Naive thymus-derived CD4-positive, alpha-beta T cell (primary cell): Measurements from ENCODE around the gene KLK1. TPM values are rescaled to one million over a fixed set of nuclear protein-coding genes. Genes with fewer than 3 reads are reported as not detected.

Experiments used
- ATAC-seq: fragments of 150-1000 bp; cut with Tn5 transposase; 2 replicates; pipeline ENCODE4 v1.10.0; 2021; ENCODE audit warnings: mild to moderate bottlenecking, moderate library complexity
- CTCF ChIA-PET: fragments of 350-600 bp; sonication (Branson Sonifier 250); formaldehyde crosslinking; loops from one replicate; lab custom pipeline; 2021; ENCODE audit warnings: antibody characterized with exemption; lab: Charles Lee
- POLR2A ChIA-PET: fragments of 350-600 bp; sonication (Branson Sonifier 250); formaldehyde crosslinking; loops from one replicate; lab custom pipeline; 2021; ENCODE audit warnings: antibody characterized with exemption, inconsistent platforms; lab: Charles Lee
- DNase-seq, 9 donors: peaks; one replicate each; pipeline versions ENCODE4 v3.0.0 to v3.0.0-alpha.2; 2020 to 2022; ENCODE audit warnings: mixed read lengths in 1 of 9
- H3K27ac ChIP-seq: one replicate; pipeline ENCODE4 v1.7.0; 2013; ENCODE audit warnings: mild to moderate bottlenecking, low read depth, low read length, moderate library complexity
- H3K27me3 ChIP-seq, 2 donors: one replicate each; pipeline ENCODE4 v1.7.0; 2013; ENCODE audit warnings: low read length in 2 of 2, mild to moderate bottlenecking in 2 of 2, moderate library complexity in 2 of 2; ENCODE audit not compliant: control insufficient read depth in 2 of 2, insufficient read depth in 2 of 2
- H3K36me3 ChIP-seq, 3 experiments: 1 replicate in 2 of 3; 2 replicates in 1 of 3; pipeline ENCODE4 v1.7.0; 2013; ENCODE audit warnings: low read length in 3 of 3, mild to moderate bottlenecking in 3 of 3, moderate library complexity in 1 of 3; ENCODE audit not compliant: insufficient read depth in 3 of 3, control insufficient read depth in 2 of 3
- H3K4me1 ChIP-seq, 2 donors: one replicate each; pipeline ENCODE4 v1.7.0; 2013; ENCODE audit warnings: low read length in 2 of 2, mild to moderate bottlenecking in 2 of 2, moderate library complexity in 1 of 2; ENCODE audit not compliant: control insufficient read depth in 2 of 2, insufficient read depth in 2 of 2
- H3K4me3 ChIP-seq: 2 replicates; pipeline ENCODE4 v1.7.0; 2013; ENCODE audit warnings: mild to moderate bottlenecking, low read length
- H3K9me3 ChIP-seq, 3 experiments: 1 replicate in 2 of 3; 2 replicates in 1 of 3; pipeline ENCODE4 v1.7.0; 2013; ENCODE audit warnings: low read length in 3 of 3; ENCODE audit not compliant: control insufficient read depth in 2 of 3
- H3K27ac Mint-ChIP-seq, 9 donors: one replicate each; pipeline ENCODE4 v1.8.0; 2020 to 2022; ENCODE audit warnings: mixed read lengths in 9 of 9, mild to moderate bottlenecking in 8 of 9, moderate library complexity in 5 of 9, inconsistent platforms in 2 of 9
- H3K27me3 Mint-ChIP-seq, 5 donors: one replicate each; pipeline ENCODE4 v1.8.0; 2021 to 2022; ENCODE audit warnings: mixed read lengths in 5 of 5, mild to moderate bottlenecking in 1 of 5
- H3K36me3 Mint-ChIP-seq, 5 donors: one replicate each; pipeline ENCODE4 v1.8.0; 2020 to 2022; ENCODE audit warnings: mixed read lengths in 5 of 5, mild to moderate bottlenecking in 3 of 5, inconsistent platforms in 1 of 5
- H3K4me1 Mint-ChIP-seq, 7 donors: one replicate each; pipeline ENCODE4 v1.8.0; 2020 to 2022; ENCODE audit warnings: mixed read lengths in 7 of 7, mild to moderate bottlenecking in 3 of 7, inconsistent platforms in 1 of 7
- H3K4me3 Mint-ChIP-seq, 10 donors: one replicate each; pipeline ENCODE4 v1.8.0; 2020 to 2022; ENCODE audit warnings: mild to moderate bottlenecking in 10 of 10, mixed read lengths in 10 of 10, moderate library complexity in 6 of 10, inconsistent platforms in 2 of 10
- H3K9me3 Mint-ChIP-seq, 11 donors: one replicate each; pipeline ENCODE4 v1.8.0; 2020 to 2022; ENCODE audit warnings: mixed read lengths in 11 of 11, mild to moderate bottlenecking in 4 of 11, inconsistent platforms in 1 of 11, moderate library complexity in 1 of 11
- intact Hi-C, 2 donors: fragments of 100-400 bp; cut with micrococcal nuclease; formaldehyde crosslinking; loops; one replicate each; pipeline ENCODE4 v1.15.1; 2023
- polyA plus RNA-seq, 2 donors: library from polyadenylated mRNA; unstranded; fragments of 300-500 nt; fragmentation: Illumina TruSeq; gene quantifications; one replicate each; pipeline ENCODE4 v1.2.3, GENCODE V29; 2021
- total RNA-seq, 6 experiments: library from RNA in 5 of 6; stranded (reverse) in 5 of 6; gene quantifications; 1 replicate in 5 of 6; 2 replicates in 1 of 6; pipeline ENCODE4 v1.2.3 and lab custom pipeline; 2021 to 2026

KLK1 gene
- total and polyA plus RNA-seq, 7 experiments from 2014 or later: 1.3 TPM; not detected in 6

- no peak for ATAC-seq
- H3K4me1 Mint-ChIP-seq: no peaks in the 10 kb centered on the region
- H3K4me1 ChIP-seq: no peaks in the 10 kb centered on the region
- intact Hi-C loops: no loop called here
- POLR2A ChIA-PET: no interaction called here
- peaks cover 0 to 9% (median 3%) of the 10 kb centered on the region in 5 donors for H3K36me3 Mint-ChIP-seq
- no peaks in the 10 kb centered on the region for H3K36me3 ChIP-seq
- peaks cover 12 to 48% (median 27%) of the 10 kb centered on the region in 5 donors for H3K27me3 Mint-ChIP-seq
- H3K27ac Mint-ChIP-seq: peak overlapping the region in 1 of 9 donors; percentile 20
- no peak overlapping the region for H3K4me3 ChIP-seq
- no peak for DNase-seq
- H3K27me3 ChIP-seq: no peaks in the 10 kb centered on the region
- H3K9me3 ChIP-seq: peaks cover 0 to 23% (median 0%) of the 10 kb centered on the region in 3 experiments
- no peak overlapping the region for H3K27ac ChIP-seq
- CTCF ChIA-PET: no interaction called here
- H3K4me3 Mint-ChIP-seq: no peak overlapping the region
- peaks cover 2 to 55% (median 25%) of the 10 kb centered on the region in 11 donors for H3K9me3 Mint-ChIP-seq
Measured at GRCh38 chr19:50844296-50844935, 20.8 kb upstream of the KLK1 start.

DNA sequence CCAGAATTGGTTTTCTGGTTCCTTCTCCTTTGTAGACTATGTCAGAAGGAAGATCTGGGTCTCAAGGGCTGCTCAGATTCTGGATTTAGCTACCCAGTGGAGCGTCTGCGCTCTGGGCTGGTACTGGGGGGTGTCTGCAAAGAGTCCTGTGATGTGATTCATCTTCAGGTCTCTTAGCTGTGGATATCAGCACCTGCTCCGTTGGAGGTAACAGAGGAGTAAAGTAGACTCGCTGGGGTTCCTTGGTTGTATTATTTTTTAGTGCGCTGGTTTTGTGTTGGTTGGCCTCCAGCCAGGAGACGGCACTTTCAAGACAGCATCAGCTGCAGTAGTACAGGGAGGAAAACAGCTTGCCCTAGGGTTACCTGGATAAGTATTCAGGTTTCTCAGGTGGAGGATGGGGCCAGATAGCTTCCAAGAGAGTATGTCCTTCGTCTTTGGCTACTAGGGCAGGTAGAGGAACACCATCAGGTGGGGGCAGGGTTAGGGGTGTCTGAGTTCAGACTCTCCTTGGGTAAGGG lies 20.2 kb upstream of the KLK1 start:
- Histone ChIP-seq H3K27ac (no peak overlapping the region), H3K9me3 (peaks cover 0 to 23% (median 0%) of the 10 kb centered on the region in 3 experiments), H3K36me3 (no peaks in the 10 kb centered on the region), H3K4me3 (no peak overlapping the region), H3K4me1 (no peaks in the 10 kb centered on the region), H3K27me3 (no peaks in the 10 kb centered on the region)
- Mint-ChIP-seq H3K9me3 (peaks cover 2 to 55% (median 25%) of the 10 kb centered on the region in 11 donors), H3K4me3 (no peak overlapping the region), H3K36me3 (peaks cover 0 to 9% (median 3%) of the 10 kb centered on the region in 5 donors), H3K27me3 (peaks cover 11 to 44% (median 23%) of the 10 kb centered on the region in 5 donors), H3K4me1 (no peaks in the 10 kb centered on the region), H3K27ac (no peak overlapping the region)
- ChIA-PET CTCF (no interaction called here), POLR2A (no interaction called here)
- no peak for DNase-seq
- ATAC-seq: no peak
- intact Hi-C loops: no loop called here

DNA sequence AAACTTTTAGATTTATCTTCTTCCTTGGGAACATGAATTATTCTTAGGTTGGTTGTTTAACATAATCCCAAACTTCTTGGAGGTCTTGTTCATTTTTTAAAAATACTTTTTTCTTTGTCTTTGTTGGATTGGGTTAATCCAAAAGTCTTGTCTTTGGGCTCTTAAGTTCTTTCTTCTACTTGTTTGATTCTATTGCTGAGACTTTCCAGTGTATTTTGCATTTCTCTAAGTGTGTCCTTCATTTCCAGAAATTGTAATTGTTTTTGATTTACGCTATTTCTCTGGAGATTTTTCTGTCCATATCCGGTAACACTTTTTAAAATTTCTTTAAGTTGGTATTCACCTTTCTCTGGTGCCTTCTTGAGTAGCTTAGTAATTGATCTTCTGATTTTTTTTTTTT lies 19.6 kb upstream of the KLK1 start:
- Mint-ChIP-seq H3K27ac (no peak overlapping the region), H3K4me3 (no peak overlapping the region), H3K27me3 (peaks cover 12 to 41% (median 18%) of the 10 kb centered on the region in 5 donors), H3K36me3 (peaks cover 0 to 9% (median 3%) of the 10 kb centered on the region in 5 donors), H3K9me3 (peaks cover 2 to 55% (median 25%) of the 10 kb centered on the region in 11 donors), H3K4me1 (peaks cover 0 to 2% (median 0%) of the 10 kb centered on the region in 7 donors)
- no peaks in the 10 kb centered on the region for H3K27me3 ChIP-seq
- no peaks in the 10 kb centered on the region for H3K4me1 ChIP-seq
- H3K4me3 ChIP-seq: no peak overlapping the region
- H3K27ac ChIP-seq: no peak overlapping the region
- H3K36me3 ChIP-seq: no peaks in the 10 kb centered on the region
- no peak for DNase-seq
- ATAC-seq: no peak
- CTCF ChIA-PET: interaction anchor here (0.6 kb wide), 1 partner anchor 425 kb away, joined by 3 read pairs; no protein-coding TSS in a partner anchor
- intact Hi-C loops: no loop called here
- POLR2A ChIA-PET: no interaction called here
- H3K9me3 ChIP-seq: peaks cover 0 to 23% (median 0%) of the 10 kb centered on the region in 3 experiments

DNA sequence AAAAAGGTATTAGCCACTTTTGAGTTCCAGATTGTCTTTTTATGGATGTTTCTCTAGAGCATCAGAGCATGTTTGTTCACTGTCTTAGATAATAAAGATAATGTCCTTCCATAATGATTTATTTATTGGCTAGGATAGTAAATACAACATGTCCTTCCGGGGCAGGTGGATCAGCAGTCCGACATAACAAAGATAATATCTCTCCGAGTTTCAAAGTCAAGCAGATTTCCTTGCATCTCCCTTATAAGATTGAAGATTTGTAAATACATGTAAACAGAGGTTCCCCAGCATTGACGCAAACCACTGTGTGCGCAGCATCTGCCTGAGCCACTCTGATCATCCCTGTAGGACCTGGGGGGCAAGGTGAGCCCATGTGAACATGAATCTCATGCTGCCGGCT lies 18.5 kb upstream of the KLK1 start:
- CTCF ChIA-PET: no interaction called here
- H3K27me3 ChIP-seq: peaks cover 0 to 2% of the 10 kb centered on the region in 2 donors
- Mint-ChIP-seq H3K4me3 (no peak overlapping the region), H3K27ac (no peak overlapping the region), H3K4me1 (peaks cover 0 to 7% (median 0%) of the 10 kb centered on the region in 7 donors), H3K27me3 (peaks cover 17 to 46% (median 21%) of the 10 kb centered on the region in 5 donors), H3K36me3 (peaks cover 0 to 9% (median 3%) of the 10 kb centered on the region in 5 donors), H3K9me3 (peaks cover 2 to 55% (median 26%) of the 10 kb centered on the region in 11 donors)
- ATAC-seq: no peak
- H3K4me3 ChIP-seq: no peak overlapping the region
- H3K4me1 ChIP-seq: no peaks in the 10 kb centered on the region
- DNase-seq: no peak
- H3K9me3 ChIP-seq: peaks cover 0 to 23% (median 0%) of the 10 kb centered on the region in 3 experiments
- no peaks in the 10 kb centered on the region for H3K36me3 ChIP-seq
- intact Hi-C loops: no loop called here
- POLR2A ChIA-PET: no interaction called here
- H3K27ac ChIP-seq: no peak overlapping the region

DNA sequence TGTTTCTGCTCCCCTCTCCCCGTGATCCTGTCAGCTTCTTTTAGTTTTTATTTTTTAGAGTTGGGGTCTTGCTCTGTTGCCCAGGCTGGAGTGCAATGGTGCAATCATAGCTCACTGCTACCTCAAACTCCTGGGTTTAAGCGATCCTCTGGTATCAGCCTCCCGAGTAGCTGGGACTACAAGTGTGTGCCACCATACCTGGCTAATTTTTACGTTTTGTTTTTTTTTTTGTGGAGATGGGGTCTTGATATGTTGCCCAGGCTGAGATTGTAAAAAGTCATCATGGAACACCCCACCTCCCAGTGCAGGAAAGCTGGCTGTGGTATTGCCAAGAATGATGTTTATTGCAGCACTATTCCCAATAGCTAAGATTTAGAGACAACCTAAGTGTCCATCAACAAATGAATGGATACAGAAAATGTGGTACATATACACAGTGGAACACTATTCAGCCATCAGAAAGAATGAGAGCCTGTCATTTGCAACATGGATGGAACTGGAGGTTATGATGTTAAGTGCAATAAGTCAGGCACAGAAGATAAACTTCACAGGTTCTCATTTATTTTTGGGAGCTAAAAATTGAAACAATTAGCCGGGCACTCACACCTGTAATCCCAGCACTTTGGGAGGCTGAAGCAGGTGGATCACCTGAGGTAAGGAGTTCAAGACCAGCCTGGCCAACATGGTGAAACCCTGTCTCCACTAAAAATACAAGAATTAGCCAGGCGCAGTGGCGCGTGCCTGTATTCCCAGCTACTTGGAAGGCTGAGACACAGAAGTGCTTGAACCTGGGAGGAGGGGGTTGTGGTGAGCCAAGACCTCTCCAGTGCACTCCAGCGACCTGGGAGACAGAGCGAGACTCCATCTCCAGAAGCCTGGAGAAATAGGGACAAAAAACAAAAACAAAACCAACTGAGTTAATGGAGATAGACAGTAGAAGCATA lies 16.4 kb upstream of the KLK1 start:
- no peak overlapping the region for H3K27ac Mint-ChIP-seq
- peaks cover 2 to 47% (median 20%) of the 10 kb centered on the region in 11 donors for H3K9me3 Mint-ChIP-seq
- Histone ChIP-seq H3K27ac (no peak overlapping the region), H3K9me3 (peaks cover 0 to 23% (median 0%) of the 10 kb centered on the region in 3 experiments), H3K27me3 (peaks cover 0 to 3% of the 10 kb centered on the region in 2 donors), H3K36me3 (no peaks in the 10 kb centered on the region), H3K4me3 (no peak overlapping the region), H3K4me1 (peaks cover 4 to 6% of the 10 kb centered on the region in 2 donors)
- no peak overlapping the region for H3K4me3 Mint-ChIP-seq
- ChIA-PET CTCF (interaction anchor here (1.0 kb wide), 1 partner anchor 82 kb away, joined by 4 read pairs; no protein-coding TSS in a partner anchor), POLR2A (no interaction called here)
- H3K36me3 Mint-ChIP-seq: peaks cover 0 to 9% (median 3%) of the 10 kb centered on the region in 5 donors
- H3K27me3 Mint-ChIP-seq: peaks cover 22 to 51% (median 28%) of the 10 kb centered on the region in 5 donors
- intact Hi-C loops: no loop called here
- ATAC-seq (no peak), DNase-seq (no peak)
- peaks cover 5 to 24% (median 11%) of the 10 kb centered on the region in 7 donors for H3K4me1 Mint-ChIP-seq

DNA sequence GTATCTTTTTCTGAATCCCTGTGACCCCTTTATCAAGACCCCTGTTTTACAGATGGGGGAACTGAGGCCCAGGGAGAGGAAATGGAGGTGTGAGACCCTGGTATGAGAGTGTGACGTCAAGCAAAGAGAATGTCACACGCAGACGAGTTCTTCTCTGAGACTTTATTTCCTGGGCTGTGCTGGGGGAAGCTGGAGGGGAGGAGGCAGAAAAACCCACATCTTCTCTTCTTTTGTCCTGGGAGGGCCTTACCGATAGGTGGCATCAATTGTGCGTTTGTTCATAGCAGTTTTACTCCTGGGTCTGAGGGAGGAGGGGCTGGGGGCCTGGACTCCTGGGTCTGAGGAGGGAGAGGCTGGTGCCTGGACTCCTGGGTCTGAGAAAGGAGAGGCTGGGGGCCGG lies 14.7 kb upstream of the KLK1 start:
- Histone ChIP-seq H3K27me3 (peaks cover 0 to 3% of the 10 kb centered on the region in 2 donors), H3K27ac (no peak overlapping the region), H3K9me3 (peaks cover 0 to 7% (median 0%) of the 10 kb centered on the region in 3 experiments), H3K4me3 (no peak overlapping the region), H3K4me1 (peaks cover 4 to 8% of the 10 kb centered on the region in 2 donors), H3K36me3 (no peaks in the 10 kb centered on the region)
- H3K27ac Mint-ChIP-seq: no peak overlapping the region
- intact Hi-C loops: no loop called here
- peaks cover 0 to 5% (median 0%) of the 10 kb centered on the region in 5 donors for H3K36me3 Mint-ChIP-seq
- peak overlapping the region in 3 of 10 donors; percentile 10 to 38 (median 32) for H3K4me3 Mint-ChIP-seq
- no peak for DNase-seq
- POLR2A ChIA-PET: no interaction called here
- H3K4me1 Mint-ChIP-seq: peaks cover 5 to 25% (median 11%) of the 10 kb centered on the region in 7 donors
- no peak for ATAC-seq
- peaks cover 1 to 30% (median 10%) of the 10 kb centered on the region in 11 donors for H3K9me3 Mint-ChIP-seq
- H3K27me3 Mint-ChIP-seq: peaks cover 29 to 45% (median 36%) of the 10 kb centered on the region in 5 donors
- CTCF ChIA-PET: no interaction called here
